DOHH2 (cell line): Measurements from ENCODE around the gene EID2B.

Source experiments
- H3F3A ChIP-seq: fragments of 200-600 bp; sonication (generic), shearing (Covaris generic); 2 replicates; pipeline ENCODE4 v1.6.0; 2016; ENCODE audit warnings: antibody characterized with exemption, mild to moderate bottlenecking; ENCODE audit not compliant: control insufficient read depth, insufficient read depth
- H3K27ac ChIP-seq: fragments of 200-600 bp; sonication (generic); 2 replicates; pipeline ENCODE4 v1.5.1; 2014; ENCODE audit warnings: low read depth, mild to moderate bottlenecking, low read length, moderate library complexity
- H3K27me3 ChIP-seq: fragments of 200-600 bp; sonication (generic); 2 replicates; pipeline ENCODE4 v1.6.1; 2014; ENCODE audit warnings: mild to moderate bottlenecking, low read length, mixed read lengths; ENCODE audit not compliant: control insufficient read depth
- H3K36me3 ChIP-seq: fragments of 200-600 bp; sonication (generic); 2 replicates; pipeline ENCODE4 v1.6.1; 2014; ENCODE audit warnings: mild to moderate bottlenecking, low read length, moderate library complexity, mixed read lengths; ENCODE audit not compliant: control insufficient read depth
- H3K4me1 ChIP-seq: fragments of 200-600 bp; sonication (generic); 2 replicates; pipeline ENCODE4 v1.6.1; 2014; ENCODE audit warnings: mild to moderate bottlenecking, low read length, mixed read lengths; ENCODE audit not compliant: control insufficient read depth
- H3K4me2 ChIP-seq: fragments of 200-600 bp; sonication (generic); 2 replicates; pipeline ENCODE4 v1.6.0; 2014; ENCODE audit warnings: mild to moderate bottlenecking, low read length, moderate library complexity
- H3K4me3 ChIP-seq: fragments of 200-600 bp; sonication (generic); 2 replicates; pipeline ENCODE4 v1.5.1; 2014; ENCODE audit warnings: mild to moderate bottlenecking, low read length, mixed read lengths
- H3K79me2 ChIP-seq: fragments of 200-600 bp; sonication (generic); 2 replicates; pipeline ENCODE4 v1.6.1; 2014; ENCODE audit warnings: mild to moderate bottlenecking, low read length, mixed read lengths; ENCODE audit not compliant: control insufficient read depth
- H3K9me2 ChIP-seq: fragments of 200-600 bp; sonication (generic); replicated peaks from 2 replicates; pipeline ENCODE4 v1.6.1; 2014; ENCODE audit warnings: mild to moderate bottlenecking, low read length, mixed read lengths; ENCODE audit not compliant: control insufficient read depth
- H3K9me3 ChIP-seq: fragments of 200-600 bp; sonication (generic); 2 replicates; pipeline ENCODE4 v1.6.1; 2014; ENCODE audit warnings: antibody characterized with exemption, low read length, mixed read lengths; ENCODE audit not compliant: control insufficient read depth, insufficient read depth
- H4K20me1 ChIP-seq: fragments of 200-600 bp; sonication (generic); 2 replicates; pipeline ENCODE4 v1.6.0; 2014; ENCODE audit warnings: low read depth, mild to moderate bottlenecking, antibody characterized with exemption, low read length, moderate library complexity; ENCODE audit not compliant: control insufficient read depth, insufficient read depth
- CTCF ChIP-seq: fragments of 200-600 bp; sonication (generic); IDR thresholded peaks from one replicate; pipeline ENCODE4 v1.5.1; 2014; ENCODE audit warnings: antibody characterized with exemption, mild to moderate bottlenecking, low read depth, low read length; ENCODE audit not compliant: poor library complexity, severe bottlenecking
- EZH2phosphoT487 ChIP-seq: fragments of 200-600 bp; sonication (generic); IDR thresholded peaks from 2 replicates; pipeline ENCODE4 v1.6.1; 2017; ENCODE audit warnings: borderline replicate concordance, mild to moderate bottlenecking, antibody characterized with exemption, low read length, moderate library complexity, mixed read lengths

The EID2B gene

GRCh38 chr19:39498798-39499642 is 33.6 kb downstream of the EID2B start, which contains the start of gene DLL3:
DLL3 (plus strand) TSS chr19:39498947; CDS start chr19:39498975, 28 bp downstream.
- no peak for TF ChIP-seq CTCF
- TF ChIP-seq EZH2phosphoT487: no peak
- Histone ChIP-seq H3K9me2 (no peaks in the 10 kb centered on the region), H3K4me2 (peak within 1 kb of the TSS; percentile 68), H3K27ac (no peak within 1 kb of the TSS), H4K20me1 (no peaks in the 10 kb centered on the region), H3K4me1 (peaks cover 31% of the 10 kb centered on the region), H3K9me3 (no peaks in the 10 kb centered on the region), H3K27me3 (peaks cover 36% of the 10 kb centered on the region), H3K4me3 (peak within 1 kb of the TSS; percentile 56), H3K36me3 (no peaks in the 10 kb centered on the region), H3K79me2 (no peaks in the 10 kb centered on the region), H3F3A (no peaks in the 10 kb centered on the region; the same call in 1 of the 2 replicates)

GRCh38 chr19:39497996-39498797 is 34.5 kb downstream of the EID2B start:
- no peaks in the 10 kb centered on the region for H4K20me1 ChIP-seq
- peaks cover 32% of the 10 kb centered on the region for H3K27me3 ChIP-seq
- no peaks in the 10 kb centered on the region; the same call in 1 of the 2 replicates for H3F3A ChIP-seq
- peak overlapping the region; percentile 68 for H3K4me2 ChIP-seq
- no peaks in the 10 kb centered on the region for H3K36me3 ChIP-seq
- H3K4me3 ChIP-seq: peak overlapping the region; percentile 56
- H3K4me1 ChIP-seq: peaks cover 31% of the 10 kb centered on the region
- H3K9me2 ChIP-seq: no peaks in the 10 kb centered on the region
- H3K79me2 ChIP-seq: no peaks in the 10 kb centered on the region
- peak; percentile 45 for TF ChIP-seq CTCF
- no peak for TF ChIP-seq EZH2phosphoT487
- H3K27ac ChIP-seq: no peak overlapping the region
- no peaks in the 10 kb centered on the region for H3K9me3 ChIP-seq

- H4K20me1 ChIP-seq: no peaks in the 10 kb centered on the region
- no peak overlapping the region for H3K27ac ChIP-seq
- no peaks in the 10 kb centered on the region for H3K9me3 ChIP-seq
- no peaks in the 10 kb centered on the region for H3K36me3 ChIP-seq
- no peaks in the 10 kb centered on the region for H3K9me2 ChIP-seq
- H3K27me3 ChIP-seq: peaks cover 32% of the 10 kb centered on the region
- H3K4me2 ChIP-seq: peak overlapping the region; percentile 68
- TF ChIP-seq EZH2phosphoT487: no peak
- TF ChIP-seq CTCF: no peak
- H3K79me2 ChIP-seq: no peaks in the 10 kb centered on the region
- H3K4me1 ChIP-seq: peaks cover 27% of the 10 kb centered on the region
- H3K4me3 ChIP-seq: peak overlapping the region; percentile 56
- H3F3A ChIP-seq: peaks cover 3% of the 10 kb centered on the region
Observed at GRCh38 chr19:39497701-39497995, 35.0 kb downstream of the EID2B start.
